Adrenal gland (tissue), 12 donors: ENCODE measurements around the gene ANGEL1. TPM values are rescaled to one million over a fixed set of nuclear protein-coding genes. Genes with fewer than 3 reads are reported as not detected.

ENCODE experiments used
- DNase-seq, 7 donors: peaks; one replicate each; pipeline ENCODE4 v3.0.0-alpha.2; 2019 to 2020
- H3K27ac ChIP-seq, 5 donors: fragments of 200-600 bp; sonication (generic) in 4 of 5; 1 replicate in 3 of 5; 2 replicates in 2 of 5; pipeline versions ENCODE4 v1.5.1 to v1.8.0; 2016 to 2020; ENCODE audit warnings: mild to moderate bottlenecking in 1 of 5
- H3K27me3 ChIP-seq: fragments of 200-600 bp; 2 replicates; pipeline ENCODE4 v1.8.0; 2021
- H3K36me3 ChIP-seq, 2 donors: fragments of 200-600 bp; replicated peaks in 1 of 2; 1 replicate in 1 of 2; 2 replicates in 1 of 2; pipeline versions ENCODE4 v1.5.1 to v1.8.0; 2018 to 2022
- H3K4me1 ChIP-seq, 2 donors: fragments of 200-600 bp; replicated peaks in 1 of 2; 1 replicate in 1 of 2; 2 replicates in 1 of 2; pipeline versions ENCODE4 v1.5.1 to v1.8.0; 2018 to 2021
- H3K4me3 ChIP-seq, 4 donors: fragments of 200-600 bp; sonication (generic) in 3 of 4; one replicate each; pipeline ENCODE4 v1.5.1; 2016 to 2018
- H3K9me3 ChIP-seq, 3 donors: fragments of 200-600 bp; sonication (generic) in 1 of 3; replicated peaks in 1 of 3; 1 replicate in 2 of 3; 2 replicates in 1 of 3; pipeline versions ENCODE4 v1.5.1 to v1.8.0; 2016 to 2021
- CTCF ChIP-seq, 6 experiments: fragments of 450-650 bp in 4 of 6; fragments of 200-600 bp in 2 of 6; sonication (generic) in 1 of 6; IDR thresholded peaks; 1 replicate in 5 of 6; 2 replicates in 1 of 6; pipeline versions ENCODE4 v1.5.1 to v1.8.0; 2016 to 2021; ENCODE audit warnings: antibody characterized with exemption in 6 of 6, mild to moderate bottlenecking in 2 of 6, moderate library complexity in 1 of 6
- POLR2A ChIP-seq, 2 donors: fragments of 450-650 bp; IDR thresholded peaks; one replicate each; pipeline ENCODE4 v1.6.1; 2017; ENCODE audit warnings: antibody characterized with exemption in 2 of 2, mild to moderate bottlenecking in 2 of 2, moderate library complexity in 1 of 2
- WGBS, 4 donors: extraction: QIAGEN DNeasy Blood & Tissue Kit in 2 of 4; methylation state at CpG; one replicate each; pipeline versions ENCODE4 v1.1.5 to v1.1.7; 2013 to 2017; 5-methylcytosine and 5-hydroxymethylcytosine counted together
- intact Hi-C, 2 donors: fragments of 100-400 bp; cut with DNase I; formaldehyde crosslinking; loops; one replicate each; pipeline versions ENCODE4 v1.14.1 to v1.15.0; 2022 to 2023
- polyA plus RNA-seq, 3 donors: library from polyadenylated mRNA; stranded (reverse); fragments of 200-250 nt in 2 of 3; fragments of 350-450 nt in 1 of 3; fragmentation: Illumina TruSeq in 1 of 3; extraction: RNeasy Lipid Tissue Mini Kit (QIAGEN cat#74804) in 1 of 3; gene quantifications; one replicate each; pipeline ENCODE4 v1.2.3, GENCODE V29; 2013 to 2014
- total RNA-seq, 9 donors: library from RNA; depleted of rRNA in 4 of 9; stranded (reverse); fragments of >200 nt in 4 of 9; fragments of 120-200 nt in 1 of 9; fragmentation: NEBNext Ultra II Directional in 1 of 9; extraction: Animal tissue kit (Norgen Biotek cat#: 25700) in 1 of 9; gene quantifications; one replicate each; pipeline versions ENCODE4 v1.1.0 to v1.2.4, GENCODE V29; 2013 to 2023
- donor health status: healthy with polysubstance abuse.
- donor health status: Bipolar disorder and iron deficiency.
- donor health status: DM: yes; HTN: yes; CAD: no.
- donor health status: DM: no; HTN: no; CAD: no.
- donor health status: DM: no; HTN: no; CAD: no.
- donor health status: DM: yes; HTN: yes; CAD: no.

The ANGEL1 gene
- total and polyA plus RNA-seq, 12 donors = 11.8 to 38.2 (median 25.0) TPM

- H3K9me3 ChIP-seq = no peaks in the 10 kb centered on the region
- intact Hi-C loops = no loop called here
- peak in 1 of 7 donors; percentile 21 for DNase-seq
- peak overlapping the region in 3 of 4 donors; percentile 72 to 98 (median 97) for H3K4me3 ChIP-seq
- H3K4me1 ChIP-seq = peaks cover 29 to 31% of the 10 kb centered on the region in 2 donors
- H3K27me3 ChIP-seq = no peaks in the 10 kb centered on the region
- WGBS, 4 donors = 13 to 31% (median 21%) methylated on average over 28 of the region's 28 CpGs
- no peaks in the 10 kb centered on the region for H3K36me3 ChIP-seq
- H3K27ac ChIP-seq = peak overlapping the region in 4 of 5 donors; percentile 37 to 91 (median 72)
- TF ChIP-seq CTCF (IDR thresholded peaks at IDR 0.05) (no peak), POLR2A (IDR thresholded peaks at IDR 0.05) (no peak)
Observed at GRCh38 chr14:76762411-76763095, 50.1 kb downstream of the ANGEL1 start.

- Histone ChIP-seq H3K27ac (peak overlapping the region in 4 of 5 donors; percentile 37 to 91 (median 72)), H3K4me3 (peak overlapping the region; percentile 72 to 98 (median 84)), H3K9me3 (no peaks in the 10 kb centered on the region), H3K27me3 (no peaks in the 10 kb centered on the region), H3K36me3 (no peaks in the 10 kb centered on the region), H3K4me1 (peaks cover 29 to 30% of the 10 kb centered on the region in 2 donors)
- no peak for DNase-seq
- 0 to 3% (median 1%) methylated on average over 4 to 54 of the region's 54 CpGs; no CpG with 5 or more reads in 1 of the 4 donors for WGBS, 4 donors
- intact Hi-C loops = no loop called here
- TF ChIP-seq POLR2A (IDR thresholded peaks at IDR 0.05) (no peak), CTCF (IDR thresholded peaks at IDR 0.05) (no peak)
Observed at GRCh38 chr14:76761960-76762410, 50.7 kb downstream of the ANGEL1 start.

- TF ChIP-seq CTCF (IDR thresholded peaks at IDR 0.05) (no peak), POLR2A (IDR thresholded peaks at IDR 0.05) (peak; percentile 29 to 58)
- intact Hi-C loops = no loop called here
- peak; percentile 61 to 82 (median 74) for DNase-seq
- no peaks in the 10 kb centered on the region for H3K9me3 ChIP-seq
- H3K4me1 ChIP-seq = peaks cover 29 to 30% of the 10 kb centered on the region in 2 donors
- no peaks in the 10 kb centered on the region for H3K36me3 ChIP-seq
- H3K4me3 ChIP-seq = peak within 1 kb of the TSS; percentile 72 to 98 (median 84)
- WGBS, 4 donors = 0 to 1% (median 1%) methylated on average over 21 to 96 of the region's 96 CpGs; no CpG with 5 or more reads in 1 of the 4 donors
- H3K27ac ChIP-seq = peak within 1 kb of the TSS in 4 of 5 donors; percentile 37 to 91 (median 72)
- H3K27me3 ChIP-seq = no peaks in the 10 kb centered on the region
Observed at GRCh38 chr14:76761136-76761959, 51.3 kb downstream of the ANGEL1 start, which contains the start of gene VASH1. TSS of gene VASH1 (plus strand) at chr14:76761468. CDS start at chr14:76762822, 1,354 bp downstream.
